GM18858 (cell line): ENCODE results near the gene NIBAN1.

Experiments used
- ATAC-seq: cut with Tn5 transposase; IDR thresholded peaks from one replicate; pipeline ENCODE4 v1.9.1; 2021; ENCODE audit not compliant: unreplicated experiment

NIBAN1 gene

DNA sequence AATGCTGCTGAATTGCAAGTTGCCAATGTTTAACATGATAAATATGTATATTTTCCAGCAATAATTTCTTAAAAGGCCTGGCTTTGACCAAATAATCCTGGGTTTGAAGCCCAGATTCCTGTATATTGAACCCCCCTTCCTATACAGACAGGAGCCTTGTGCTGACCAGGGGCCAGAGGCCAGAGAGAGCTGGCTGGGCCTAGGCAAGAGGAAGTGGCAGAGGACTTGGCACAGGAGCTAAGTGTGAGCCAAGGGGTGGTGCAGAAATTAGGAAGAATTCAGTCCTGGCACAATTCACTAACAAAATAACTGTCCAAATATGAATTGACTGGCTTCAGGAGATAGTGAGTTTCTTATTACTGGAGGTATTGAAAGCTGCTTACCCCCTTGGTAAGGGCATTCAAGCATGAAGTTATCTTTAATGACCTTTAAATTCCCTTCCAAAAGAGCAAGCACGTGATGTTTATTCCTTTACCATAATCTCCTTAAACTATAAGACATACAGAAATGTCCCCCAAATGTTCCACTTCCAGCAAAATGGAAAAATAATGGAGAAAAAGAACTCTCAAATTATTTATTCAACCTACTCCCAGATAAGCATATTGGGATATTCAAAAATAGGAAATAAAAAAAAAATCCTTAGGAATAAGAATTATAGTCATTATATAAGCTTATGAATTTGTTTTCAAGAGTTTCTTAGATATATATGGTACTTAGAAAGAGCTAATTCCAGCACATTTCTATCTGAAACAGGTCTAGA, 26.6 kb downstream of the NIBAN1 start:
- ATAC-seq = no peak

DNA sequence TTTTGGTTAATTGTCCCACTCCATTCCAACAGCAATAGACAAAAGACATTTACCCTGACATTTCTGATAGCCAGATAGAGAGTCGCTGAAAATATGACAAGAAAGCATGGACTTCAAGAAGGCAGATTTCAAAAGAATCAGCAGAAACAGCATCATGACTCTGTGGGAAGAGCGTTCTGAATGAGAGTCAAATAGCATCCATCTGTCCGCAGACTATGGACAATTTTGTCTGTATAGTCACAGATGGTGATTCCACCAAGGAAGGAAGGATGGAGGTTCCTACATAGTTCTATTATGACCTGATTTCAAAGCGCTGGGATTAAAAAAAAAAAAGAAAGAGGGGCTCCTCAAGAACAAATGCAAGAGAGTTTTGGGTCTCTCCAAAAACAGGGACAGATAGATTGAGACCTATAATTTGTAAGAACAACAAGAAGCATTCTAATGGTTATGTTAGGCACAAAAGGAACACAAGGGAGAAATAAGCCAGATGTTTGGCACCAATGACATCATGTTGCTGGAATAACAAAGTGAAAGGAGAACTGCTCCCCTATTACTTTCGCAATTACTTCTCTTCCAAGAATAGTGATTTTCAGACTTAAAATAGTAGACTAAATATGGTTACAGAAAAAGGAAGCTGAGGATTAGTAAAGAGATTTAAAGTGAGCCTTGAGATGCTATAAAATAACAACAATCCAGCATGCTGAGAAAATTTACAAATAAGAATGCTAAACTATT, 28.5 kb downstream of the NIBAN1 start:
- peak; percentile 45 for ATAC-seq

DNA sequence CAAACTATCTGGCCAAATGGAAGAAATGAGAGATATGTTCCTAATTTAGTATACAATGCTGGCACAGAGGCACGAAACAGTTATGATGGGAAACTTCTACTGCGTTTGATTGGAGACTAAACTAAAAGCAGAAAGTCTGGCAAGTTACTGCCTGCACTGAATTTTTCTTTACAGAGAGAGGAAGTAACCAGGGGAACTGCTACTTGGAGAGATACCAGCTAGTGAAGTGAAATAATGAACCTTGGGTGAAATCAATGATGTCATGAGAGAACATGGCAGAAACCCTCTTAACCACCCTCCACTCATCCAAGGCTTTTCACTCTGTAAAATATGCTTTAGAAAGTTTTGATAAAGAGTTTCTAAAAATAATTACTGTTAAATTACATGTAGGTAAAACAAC, 29.3 kb downstream of the NIBAN1 start:
- peak; percentile 48 for ATAC-seq

GRCh38 chr1:184943998-184944397, 30.3 kb downstream of the NIBAN1 start:
- no peak for ATAC-seq

GRCh38 chr1:184941735-184942134, 32.6 kb downstream of the NIBAN1 start:
- peak; percentile 44 for ATAC-seq

DNA sequence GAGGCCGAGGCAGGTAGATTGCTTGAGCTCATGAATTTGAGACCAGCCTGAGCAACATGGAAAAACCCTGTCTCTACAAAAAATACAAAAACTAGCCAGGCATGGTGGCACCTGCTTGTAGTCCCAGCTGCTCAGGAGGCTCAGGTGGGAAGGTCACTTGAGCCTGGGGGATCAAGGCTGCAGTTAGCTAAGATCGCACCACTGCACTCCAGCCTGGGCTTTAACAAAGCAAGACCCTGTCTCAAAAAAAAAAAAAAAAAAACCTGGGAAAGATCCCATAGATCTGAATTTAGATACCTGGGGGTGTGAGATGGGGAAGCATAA, 32.9 kb downstream of the NIBAN1 start:
- no peak for ATAC-seq

GRCh38 chr1:184940694-184941409, 33.5 kb downstream of the NIBAN1 start:
- ATAC-seq = no peak

- no peak for ATAC-seq
These were observed 34.1 kb downstream of the NIBAN1 start for GRCh38 chr1:184940226-184940625.

DNA sequence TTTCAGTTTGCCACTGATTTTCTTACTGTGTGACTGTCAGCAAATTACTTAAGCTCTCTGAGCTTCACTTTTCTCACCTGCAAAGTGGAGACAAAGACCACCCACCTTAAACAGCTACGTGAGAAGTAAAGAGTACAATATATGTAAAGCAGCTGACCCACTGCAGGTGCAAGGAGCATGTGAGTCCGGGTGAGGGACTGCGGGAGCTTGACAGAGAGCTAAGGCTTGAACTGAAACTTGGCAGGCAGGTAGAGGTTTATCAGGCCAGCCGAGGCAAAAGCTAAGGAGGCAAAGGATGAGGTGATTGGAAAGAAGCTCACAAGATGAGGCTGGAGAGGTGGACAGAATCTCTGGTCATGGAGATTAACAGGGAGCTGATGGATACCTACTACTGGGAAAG, 36.6 kb downstream of the NIBAN1 start:
- no peak for ATAC-seq

GRCh38 chr1:184935920-184936798, 38.1 kb downstream of the NIBAN1 start:
- no peak for ATAC-seq

DNA sequence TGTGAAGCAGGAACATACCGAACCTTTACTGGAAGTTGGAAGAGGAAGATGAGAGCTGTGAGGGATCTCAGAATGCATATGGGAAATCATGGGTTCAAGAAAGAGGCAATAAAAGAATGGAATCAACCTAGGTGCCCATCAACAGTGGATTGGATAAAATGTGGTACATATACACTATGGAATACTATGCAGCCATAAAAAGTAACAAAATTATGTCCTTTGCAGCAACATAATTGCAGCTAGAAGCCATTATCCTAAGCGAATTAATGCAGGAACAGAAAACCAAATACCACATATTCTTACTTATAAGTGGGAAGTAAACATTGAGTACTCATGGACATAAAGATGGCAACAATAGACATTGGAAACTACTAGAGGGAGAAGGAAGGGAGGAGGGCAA, 40.4 kb downstream of the NIBAN1 start:
- no peak for ATAC-seq

GRCh38 chr1:184932319-184932718, 42.0 kb downstream of the NIBAN1 start:
- ATAC-seq = no peak

- ATAC-seq = no peak
These were observed 42.7 kb downstream of the NIBAN1 start for GRCh38 chr1:184931566-184931965.

DNA sequence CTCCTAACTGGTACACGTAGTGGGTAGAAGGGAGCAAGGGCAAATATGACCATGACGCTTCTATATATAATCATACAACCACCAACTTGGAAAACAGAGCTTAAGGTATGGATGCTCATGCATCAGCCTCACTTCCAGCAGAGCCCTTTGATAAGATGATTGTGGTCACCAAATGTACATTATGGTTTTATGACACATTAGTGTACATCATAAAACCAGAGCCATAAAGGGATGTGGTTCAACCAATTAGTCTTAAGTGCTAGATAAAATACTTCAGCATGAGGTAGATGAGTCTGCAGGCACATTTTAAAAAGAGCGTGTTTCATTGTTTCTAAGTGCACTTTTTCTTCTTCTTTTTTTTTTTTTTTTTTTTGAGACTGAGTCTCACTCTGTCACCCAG, 43.7 kb downstream of the NIBAN1 start:
- ATAC-seq = no peak

GRCh38 chr1:184930232-184930631, 44.1 kb downstream of the NIBAN1 start:
- ATAC-seq = no peak

- no peak for ATAC-seq
These were observed 44.6 kb downstream of the NIBAN1 start for GRCh38 chr1:184929711-184930202.

- ATAC-seq = no peak
These were observed 45.9 kb downstream of the NIBAN1 start for GRCh38 chr1:184928394-184928793.
